ENCODE data around the gene BTK. TPM values are rescaled to one million over a fixed set of nuclear protein-coding genes. Genes with fewer than 3 reads are reported as not detected.

The BTK gene
- total RNA-seq (1 to 10 TPM in 3 of 6 donors, under 1 TPM in 3; 0.43 to 5.6 (median 0.97) TPM), polyA plus RNA-seq (1 to 10 TPM in 1 of 2 donors, under 1 TPM in 1; 0.53 to 1.7 TPM)

- TF ChIP-seq, protein P1, sequence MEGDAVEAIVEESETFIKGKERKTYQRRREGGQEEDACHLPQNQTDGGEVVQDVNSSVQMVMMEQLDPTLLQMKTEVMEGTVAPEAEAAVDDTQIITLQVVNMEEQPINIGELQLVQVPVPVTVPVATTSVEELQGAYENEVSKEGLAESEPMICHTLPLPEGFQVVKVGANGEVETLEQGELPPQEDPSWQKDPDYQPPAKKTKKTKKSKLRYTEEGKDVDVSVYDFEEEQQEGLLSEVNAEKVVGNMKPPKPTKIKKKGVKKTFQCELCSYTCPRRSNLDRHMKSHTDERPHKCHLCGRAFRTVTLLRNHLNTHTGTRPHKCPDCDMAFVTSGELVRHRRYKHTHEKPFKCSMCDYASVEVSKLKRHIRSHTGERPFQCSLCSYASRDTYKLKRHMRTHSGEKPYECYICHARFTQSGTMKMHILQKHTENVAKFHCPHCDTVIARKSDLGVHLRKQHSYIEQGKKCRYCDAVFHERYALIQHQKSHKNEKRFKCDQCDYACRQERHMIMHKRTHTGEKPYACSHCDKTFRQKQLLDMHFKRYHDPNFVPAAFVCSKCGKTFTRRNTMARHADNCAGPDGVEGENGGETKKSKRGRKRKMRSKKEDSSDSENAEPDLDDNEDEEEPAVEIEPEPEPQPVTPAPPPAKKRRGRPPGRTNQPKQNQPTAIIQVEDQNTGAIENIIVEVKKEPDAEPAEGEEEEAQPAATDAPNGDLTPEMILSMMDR (IDR thresholded peaks at IDR 0.05): no peak
- Histone ChIP-seq H3K9me3 (no peaks in the 10 kb centered on the region), H3K4me1 (no peaks in the 10 kb centered on the region), H3K36me3 (no peaks in the 10 kb centered on the region), H3K27me3 (peaks cover 0 to 5% (median 0%) of the 10 kb centered on the region in 4 donors), H3K4me3 (no peak within 1 kb of the TSS), H3K27ac (no peak within 1 kb of the TSS)
- intact Hi-C loops (cut with DNase I): no loop called here
- FAIRE-seq (no peak), DNase-seq (no peak), ATAC-seq (peak in 2 of 4 donors; percentile 11 to 28)
- 62 to 73% methylated on average over 9 of the region's 9 CpGs for WGBS, 2 donors
Observed at GRCh38 chrX:101385795-101386541, at the start of gene BTK. TSS of gene BTK (minus strand) at chrX:101386191. CDS start at chrX:101375284, 10,907 bp downstream.

DNA sequence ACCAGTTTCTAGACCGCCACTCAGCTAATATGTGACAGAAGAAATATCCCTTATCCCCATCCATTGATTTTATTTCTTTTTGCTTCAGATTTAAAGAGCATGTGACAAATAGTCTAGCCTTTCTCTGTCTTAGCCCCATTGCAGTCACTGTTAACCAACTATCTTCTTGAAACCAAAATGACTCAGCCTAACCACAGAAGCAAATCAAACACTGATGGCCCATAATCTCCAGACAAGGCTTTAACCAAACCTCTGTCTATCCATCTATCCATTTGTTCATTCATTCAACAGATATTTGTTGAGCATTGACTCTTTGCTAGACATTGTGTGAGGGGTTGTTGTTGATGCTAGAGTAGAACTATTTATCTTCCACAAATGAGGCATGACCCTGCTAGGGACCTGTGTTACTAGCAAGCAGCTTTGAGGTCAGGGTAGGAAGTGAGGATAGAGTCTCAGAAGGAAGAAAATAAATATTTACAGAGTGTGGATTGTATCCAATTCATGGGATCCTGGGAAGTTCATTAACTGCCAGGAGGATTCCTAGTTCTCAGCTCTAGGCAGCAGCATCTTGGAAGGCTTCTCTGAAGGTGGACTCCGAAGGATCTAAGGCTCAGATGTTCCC, 44.6 kb upstream of the BTK start:
- no peaks in the 10 kb centered on the region for H3K36me3 ChIP-seq
- intact Hi-C loops (cut with DNase I): no loop called here
- H3K27me3 ChIP-seq: no peaks in the 10 kb centered on the region
- H3K4me3 ChIP-seq: no peak overlapping the region
- no peaks in the 10 kb centered on the region for H3K4me1 ChIP-seq
- ATAC-seq (peak in 2 of 4 donors; percentile 48 to 59), FAIRE-seq (no peak), DNase-seq (no peak)
- TF ChIP-seq, protein P1 (IDR thresholded peaks at IDR 0.05): no peak
- no peak overlapping the region for H3K27ac ChIP-seq
- 78 to 85% methylated on average over 2 of the region's 2 CpGs for WGBS, 2 donors
- no peaks in the 10 kb centered on the region for H3K9me3 ChIP-seq

DNA sequence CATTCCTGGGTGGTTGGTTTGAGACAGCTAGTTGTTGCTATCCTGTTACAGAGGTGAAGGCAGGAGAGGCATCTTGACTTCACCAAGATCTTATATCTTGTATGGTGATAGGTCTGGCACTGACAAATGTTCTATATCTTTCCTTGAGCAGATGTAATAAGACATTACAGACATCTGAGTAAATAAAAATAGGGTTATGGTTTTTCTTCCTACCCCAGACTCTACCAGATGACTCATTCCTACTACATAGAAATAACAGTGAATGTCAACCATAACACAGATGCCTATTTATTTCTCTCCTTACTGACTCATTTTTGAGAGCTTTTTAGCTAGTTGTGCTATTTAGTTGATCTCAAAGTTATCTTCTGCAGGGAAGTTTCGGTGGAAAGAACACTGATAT, 43.9 kb upstream of the BTK start:
- Histone ChIP-seq H3K27me3 (no peaks in the 10 kb centered on the region), H3K4me1 (no peaks in the 10 kb centered on the region), H3K36me3 (no peaks in the 10 kb centered on the region), H3K27ac (no peak overlapping the region), H3K4me3 (no peak overlapping the region), H3K9me3 (no peaks in the 10 kb centered on the region)
- WGBS, 2 donors: 59 to 81% methylated on average over 1 of the region's 1 CpG
- no peak for ATAC-seq
- DNase-seq: no peak
- TF ChIP-seq, protein P1 (IDR thresholded peaks at IDR 0.05): no peak
- intact Hi-C loops (cut with DNase I): no loop called here
- FAIRE-seq: no peak

DNA sequence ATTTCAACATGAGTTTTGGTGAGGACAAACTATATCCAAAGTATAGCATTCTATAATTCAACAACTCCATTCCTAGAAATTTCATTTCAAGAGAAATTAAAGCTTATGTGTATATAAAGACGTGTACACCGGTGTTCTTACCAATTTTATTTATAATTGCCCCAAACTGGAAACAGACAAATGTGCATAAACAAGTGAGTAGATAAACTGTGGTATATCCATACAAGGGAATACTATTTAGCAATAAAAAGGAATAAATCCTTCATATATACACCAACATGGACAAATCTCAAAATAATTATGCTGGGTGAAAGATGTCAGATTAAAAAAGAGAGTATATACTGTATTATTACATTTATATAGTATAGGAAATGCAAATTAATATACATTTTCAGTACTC, 42.0 kb upstream of the BTK start:
- Histone ChIP-seq H3K27ac (no peak overlapping the region), H3K9me3 (no peaks in the 10 kb centered on the region), H3K4me1 (no peaks in the 10 kb centered on the region), H3K36me3 (no peaks in the 10 kb centered on the region), H3K4me3 (no peak overlapping the region), H3K27me3 (no peaks in the 10 kb centered on the region)
- TF ChIP-seq, protein P1 (IDR thresholded peaks at IDR 0.05): no peak
- intact Hi-C loops (cut with DNase I): no loop called here
- WGBS, 2 donors: 75 to 96% methylated on average over 2 of the region's 2 CpGs
- FAIRE-seq (no peak), DNase-seq (no peak), ATAC-seq (no peak)

DNA sequence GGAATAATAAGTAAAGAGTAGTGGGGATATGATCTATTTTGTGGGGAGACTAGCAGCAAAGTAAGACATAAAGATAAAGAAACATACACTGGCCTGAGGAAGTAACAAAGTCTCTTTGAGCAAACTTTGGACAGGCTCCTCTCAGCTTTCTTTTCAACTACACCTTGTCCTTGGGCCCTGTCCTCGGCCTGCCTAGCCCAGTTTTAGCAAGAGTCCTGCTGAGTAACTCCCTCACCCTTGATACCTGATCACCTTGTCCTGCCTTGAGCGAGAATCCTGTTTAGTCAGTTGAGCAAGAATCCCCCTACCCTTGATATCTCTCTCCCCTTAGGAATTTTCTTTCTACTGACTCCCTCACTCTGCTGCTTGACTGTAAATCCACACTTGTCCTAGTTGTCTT, 33.5 kb upstream of the BTK start:
- intact Hi-C loops (cut with DNase I): no loop called here
- DNase-seq (no peak), FAIRE-seq (no peak), ATAC-seq (no peak)
- Histone ChIP-seq H3K4me3 (no peak overlapping the region), H3K27me3 (no peaks in the 10 kb centered on the region), H3K9me3 (no peaks in the 10 kb centered on the region), H3K36me3 (no peaks in the 10 kb centered on the region), H3K27ac (no peak overlapping the region), H3K4me1 (peaks cover 0 to 3% (median 0%) of the 10 kb centered on the region in 3 donors)
- TF ChIP-seq, protein P1 (IDR thresholded peaks at IDR 0.05): no peak
- 42 to 43% methylated on average over 2 of the region's 2 CpGs for WGBS, 2 donors
